Endothelial cell of hepatic sinusoid (primary cell): ENCODE results near the gene RAB44.
"Not testable (repeated sequence)": the region's sequence is repeated elsewhere in the genome, so short reads cannot be mapped to it uniquely, and the experiment has no call there.

Experiments used
- in situ Hi-C: cut with HindIII; loops from 2 replicates; pipeline ENCODE4 v1.10.0; 2017; ENCODE audit warnings: low sequenced_read_pairs

The RAB44 gene, protein sequence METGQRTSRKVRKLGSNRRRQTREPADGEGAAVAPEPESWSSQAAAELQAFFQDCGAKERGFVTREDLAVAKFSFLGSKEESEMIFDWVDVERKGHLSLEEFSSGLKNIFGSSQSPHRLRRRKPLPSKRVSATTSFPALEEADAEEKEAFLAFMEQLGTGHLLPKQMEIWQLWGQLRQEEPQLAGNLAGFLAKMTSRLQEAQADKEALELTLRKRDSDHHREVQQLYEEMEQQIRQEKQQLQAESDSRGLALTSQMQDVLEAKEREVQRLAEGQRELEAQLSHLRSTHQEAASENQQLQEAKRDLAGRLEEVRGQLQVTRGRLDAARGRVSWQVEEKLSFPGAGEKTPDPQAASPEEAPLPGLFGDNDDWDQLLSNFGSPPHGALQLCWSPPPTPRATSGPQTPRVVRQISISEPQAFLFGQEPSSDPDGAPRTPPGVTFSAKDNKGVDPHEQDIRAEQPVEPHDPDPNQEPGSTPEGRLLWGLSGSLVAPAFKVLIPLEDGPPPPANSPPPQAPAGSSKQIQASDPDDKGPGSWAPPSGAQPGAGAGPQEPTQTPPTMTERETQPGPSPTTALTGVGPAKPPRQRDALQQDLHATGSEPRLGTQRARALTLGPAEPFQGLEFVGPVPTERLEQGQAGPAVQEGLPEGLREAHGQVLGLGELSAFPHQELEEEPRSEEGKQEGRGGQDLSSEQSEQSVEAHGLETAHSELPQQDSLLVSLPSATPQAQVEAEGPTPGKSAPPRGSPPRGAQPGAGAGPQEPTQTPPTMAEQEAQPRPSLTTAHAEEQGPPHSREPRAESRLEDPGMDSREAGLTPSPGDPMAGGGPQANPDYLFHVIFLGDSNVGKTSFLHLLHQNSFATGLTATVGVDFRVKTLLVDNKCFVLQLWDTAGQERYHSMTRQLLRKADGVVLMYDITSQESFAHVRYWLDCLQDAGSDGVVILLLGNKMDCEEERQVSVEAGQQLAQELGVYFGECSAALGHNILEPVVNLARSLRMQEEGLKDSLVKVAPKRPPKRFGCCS

GRCh38 chr6:36697481-36697903 lies at the start of gene RAB44:
RAB44 (plus strand) TSS chr6:36697826; CDS start chr6:36704236, 6,410 bp downstream.
- in situ Hi-C loops, result no loop called here

DNA sequence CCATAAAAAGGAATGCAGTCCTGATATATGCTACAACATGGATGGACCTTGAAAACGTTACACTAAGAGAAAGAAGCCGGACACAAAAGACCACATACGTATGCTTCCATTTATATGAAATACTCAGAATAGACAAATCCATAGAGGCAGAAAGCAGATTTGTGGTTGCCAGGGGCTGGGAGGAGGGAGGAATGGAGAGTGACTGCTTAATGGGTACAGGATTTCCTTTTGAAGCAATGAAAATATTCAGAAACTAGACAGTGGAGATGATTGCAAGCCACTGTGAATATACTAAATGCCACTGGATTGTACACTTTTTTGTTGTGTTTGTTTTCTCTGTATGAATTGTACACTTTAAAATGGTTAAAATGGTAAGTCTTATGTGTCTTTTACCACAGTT lies 48.5 kb upstream of the RAB44 start:
- in situ Hi-C loops, result no loop called here

GRCh38 chr6:36649701-36650484 lies 47.7 kb upstream of the RAB44 start:
- in situ Hi-C loops, result no loop called here

GRCh38 chr6:36650848-36651478 lies 46.7 kb upstream of the RAB44 start:
- in situ Hi-C loops, result no loop called here

GRCh38 chr6:36651659-36652379 lies 45.8 kb upstream of the RAB44 start:
- in situ Hi-C loops, result no loop called here

DNA sequence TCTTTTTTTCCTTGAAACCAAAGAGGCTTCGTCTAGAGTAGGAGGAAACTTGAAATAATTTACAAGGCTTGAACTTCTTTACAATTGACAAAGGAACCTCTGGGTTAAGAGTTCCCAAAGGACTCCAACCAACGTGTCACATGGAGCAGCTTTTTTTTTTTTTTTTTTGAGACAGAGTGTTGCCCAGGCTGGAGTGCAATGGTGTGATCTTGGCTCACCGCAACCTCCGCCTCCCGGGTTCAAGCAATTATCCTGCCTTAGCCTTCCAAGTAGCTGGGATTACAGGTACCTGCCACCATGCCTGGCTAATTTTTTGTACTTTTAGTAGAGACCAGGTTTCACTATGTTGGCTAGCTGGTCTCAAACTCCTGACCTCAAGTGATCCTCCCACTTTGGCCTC lies 43.2 kb upstream of the RAB44 start:
- in situ Hi-C loops, result not testable (repeated sequence)

DNA sequence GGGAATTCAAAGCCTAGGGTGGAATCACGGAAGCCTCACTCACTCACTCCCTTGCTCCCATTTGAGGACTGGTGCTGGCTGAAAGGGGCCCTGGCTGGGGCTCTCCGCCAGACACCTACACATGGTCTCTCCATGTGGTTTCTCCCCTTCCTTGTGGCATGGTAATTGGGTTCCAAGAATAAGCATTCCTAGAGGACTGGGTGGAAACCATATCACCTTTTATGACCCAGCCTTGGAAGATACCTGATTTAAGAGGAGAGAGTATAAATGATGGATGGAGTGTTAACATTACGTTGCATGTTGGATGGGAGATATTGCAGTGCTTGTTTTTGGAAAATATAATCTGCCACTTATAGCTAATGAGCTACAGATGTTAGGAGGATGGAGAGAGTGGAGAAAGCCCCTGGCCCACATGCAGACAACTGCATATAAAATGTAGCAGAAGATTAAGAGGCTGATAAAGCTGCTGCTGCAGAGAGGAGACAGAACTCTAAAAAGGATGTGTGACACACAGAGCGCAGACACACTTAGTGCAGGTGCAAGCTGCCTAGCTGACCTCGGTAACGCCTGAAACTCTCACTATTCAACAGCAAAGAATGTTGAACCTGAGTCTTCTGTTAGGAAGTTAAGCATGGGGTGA lies 42.4 kb upstream of the RAB44 start:
- in situ Hi-C loops, result no loop called here

DNA sequence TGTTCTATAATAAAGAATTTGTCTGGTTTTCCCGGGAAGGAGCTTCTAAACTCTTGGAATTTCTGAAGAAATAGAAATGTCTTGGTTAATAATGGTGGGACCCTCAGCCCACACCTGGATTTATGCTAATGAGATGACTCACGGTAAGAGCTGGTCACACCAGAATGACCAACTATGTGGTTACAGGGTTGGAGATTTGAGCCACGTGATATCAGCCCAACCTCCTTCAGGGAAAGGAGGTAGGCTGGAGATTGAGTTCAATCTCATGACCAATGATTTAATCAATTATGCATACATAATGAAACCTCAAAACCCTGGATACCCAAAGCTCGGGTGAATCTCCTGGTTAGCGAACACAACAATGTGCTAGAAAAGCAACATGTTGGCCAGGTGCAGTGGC lies 41.2 kb upstream of the RAB44 start:
- in situ Hi-C loops, result no loop called here

DNA sequence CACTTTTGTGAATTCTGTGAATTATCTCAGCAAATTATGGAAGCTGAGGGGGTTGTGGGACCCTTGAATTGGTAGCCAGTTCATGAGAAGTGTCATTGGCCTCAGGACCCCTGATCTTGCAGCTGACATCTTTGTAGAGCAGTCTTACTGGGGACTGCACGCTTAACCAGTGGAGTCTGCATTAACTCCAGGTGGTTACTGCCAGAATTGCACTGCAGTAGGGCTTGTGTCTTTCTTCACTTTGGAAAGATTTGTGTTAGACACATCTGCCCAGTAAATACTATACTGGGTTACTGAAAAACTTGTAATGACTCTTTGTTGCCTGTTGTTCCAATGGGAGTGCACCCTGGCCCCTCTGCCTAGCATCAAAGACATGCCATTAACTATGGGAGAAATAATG lies 40.4 kb upstream of the RAB44 start:
- in situ Hi-C loops, result no loop called here

- in situ Hi-C loops, result no loop called here
These were observed 39.6 kb upstream of the RAB44 start for GRCh38 chr6:36657942-36658544.

DNA sequence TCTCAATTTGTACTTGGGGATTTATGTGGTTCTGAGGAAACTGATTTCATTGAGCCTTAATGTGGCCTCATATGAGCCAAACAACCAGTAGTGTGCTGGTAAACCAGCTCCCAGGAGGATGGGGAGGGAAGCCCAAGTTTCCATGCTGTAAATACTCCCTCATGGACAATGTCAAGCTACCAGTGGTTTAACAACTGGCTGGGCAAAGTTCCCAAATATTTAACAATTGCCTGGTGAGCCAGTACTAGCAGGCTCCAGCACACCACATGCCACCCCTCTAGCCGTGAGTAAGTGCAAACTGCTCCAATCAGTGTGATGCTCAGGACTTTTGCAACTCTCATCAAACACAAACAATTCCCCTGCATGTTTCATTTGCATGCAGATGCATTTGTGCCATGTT lies 38.4 kb upstream of the RAB44 start:
- in situ Hi-C loops, result no loop called here

- in situ Hi-C loops, result no loop called here
These were observed 36.7 kb upstream of the RAB44 start for GRCh38 chr6:36660771-36661471.

DNA sequence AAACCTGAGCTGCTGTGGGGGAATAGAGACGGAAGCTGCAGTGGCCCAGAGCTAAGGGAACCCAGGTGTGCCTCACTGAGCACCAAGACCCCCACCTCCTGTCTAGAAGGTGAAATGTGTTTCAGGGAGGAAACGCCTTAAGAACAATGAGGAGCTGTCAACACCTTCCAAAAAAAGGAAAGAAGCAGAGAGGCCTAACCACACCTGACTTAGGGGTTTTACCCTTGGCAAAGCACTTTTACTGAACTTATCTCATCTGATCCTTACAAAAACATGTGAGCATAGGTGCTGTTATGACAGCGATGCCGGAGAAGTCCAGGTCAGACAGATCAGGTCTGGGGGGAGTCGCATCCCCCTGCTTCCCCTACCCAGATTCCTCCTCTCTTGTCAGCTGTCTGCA lies 35.2 kb upstream of the RAB44 start:
- in situ Hi-C loops, result no loop called here

GRCh38 chr6:36662827-36663256 lies 34.8 kb upstream of the RAB44 start:
- in situ Hi-C loops, result no loop called here

DNA sequence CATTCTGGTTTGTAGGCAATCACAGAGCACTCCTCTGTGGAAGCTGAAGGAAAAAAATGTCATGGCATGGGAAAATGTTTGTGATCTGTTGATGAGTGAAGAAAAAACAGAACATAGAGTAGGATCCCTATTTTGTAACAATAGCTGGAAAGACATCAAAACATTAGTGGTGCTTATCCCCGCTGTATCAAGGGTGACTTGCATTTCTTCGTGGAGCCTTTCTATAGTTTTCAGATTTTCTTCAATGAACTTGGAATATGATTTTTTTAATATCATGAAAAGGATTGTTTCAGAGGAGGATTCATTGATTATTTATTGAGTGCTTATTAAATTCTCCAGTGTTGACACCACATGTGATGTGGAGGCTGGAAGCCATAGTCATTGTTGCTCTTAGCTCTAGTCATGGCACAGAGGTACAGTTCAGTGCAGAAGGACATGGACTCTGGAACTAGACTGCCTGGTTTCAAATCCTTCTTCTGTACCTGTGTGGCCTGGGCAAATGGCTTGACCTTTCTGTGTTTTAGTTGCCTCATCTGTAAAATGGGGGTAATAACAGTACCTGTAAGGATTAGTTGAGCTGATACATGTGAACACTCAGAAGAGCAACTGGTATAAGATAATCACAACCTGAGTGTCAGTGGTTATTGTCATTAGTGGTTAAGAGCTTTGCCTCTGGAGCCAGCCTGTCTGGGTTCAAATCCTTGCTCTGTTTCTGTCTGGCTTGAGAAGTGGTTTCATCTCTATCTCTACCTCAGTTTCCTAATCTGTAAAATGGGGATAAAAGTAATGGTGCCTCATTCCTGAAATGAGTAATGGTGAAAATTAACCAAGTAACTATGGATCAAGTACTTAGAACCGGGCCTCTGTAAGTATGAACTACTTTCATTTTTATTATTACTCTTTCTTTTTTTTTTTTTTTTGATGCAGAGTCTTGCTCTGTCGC lies 33.9 kb upstream of the RAB44 start:
- in situ Hi-C loops, result no loop called here

DNA sequence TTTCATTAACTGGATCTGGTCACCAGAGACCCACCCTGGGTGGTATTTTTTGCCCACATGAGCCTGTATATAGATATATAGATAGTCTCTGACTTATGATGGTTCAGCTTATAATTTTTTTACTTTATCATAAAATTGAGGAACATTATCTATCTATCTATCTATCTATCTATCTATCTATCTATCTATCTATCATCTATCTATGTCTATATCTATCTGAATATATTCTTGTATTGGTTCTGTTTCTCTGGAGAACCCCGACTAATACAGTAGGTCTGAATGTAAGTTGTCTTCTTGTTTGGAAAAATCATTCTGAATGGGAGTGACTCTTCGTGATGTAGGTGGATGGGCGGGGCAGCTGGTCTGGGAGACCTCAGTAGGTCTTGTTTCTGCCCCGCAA lies 32.4 kb upstream of the RAB44 start:
- in situ Hi-C loops, result no loop called here

DNA sequence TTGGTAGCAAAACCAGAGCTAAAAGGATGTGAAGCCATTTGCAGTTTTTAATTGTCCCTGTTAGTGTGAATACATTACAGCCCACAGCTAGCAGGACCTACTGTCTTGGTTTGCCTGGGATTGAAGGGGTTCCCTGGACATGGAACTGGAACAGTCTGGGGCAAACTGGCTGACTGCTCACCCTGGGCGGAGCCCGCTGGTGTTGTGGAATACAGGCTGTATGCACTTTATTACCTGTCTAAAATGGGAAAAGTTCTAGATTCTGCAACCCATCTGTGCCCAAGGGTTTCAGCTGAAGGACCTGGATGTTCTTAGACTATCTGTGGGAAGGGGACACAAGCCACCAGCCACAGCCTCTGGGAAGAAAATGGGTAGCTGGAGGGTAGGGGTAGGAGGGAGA lies 31.3 kb upstream of the RAB44 start:
- in situ Hi-C loops, result no loop called here
